ENCODE results near the gene SLIT3.

The SLIT3 gene

DNA sequence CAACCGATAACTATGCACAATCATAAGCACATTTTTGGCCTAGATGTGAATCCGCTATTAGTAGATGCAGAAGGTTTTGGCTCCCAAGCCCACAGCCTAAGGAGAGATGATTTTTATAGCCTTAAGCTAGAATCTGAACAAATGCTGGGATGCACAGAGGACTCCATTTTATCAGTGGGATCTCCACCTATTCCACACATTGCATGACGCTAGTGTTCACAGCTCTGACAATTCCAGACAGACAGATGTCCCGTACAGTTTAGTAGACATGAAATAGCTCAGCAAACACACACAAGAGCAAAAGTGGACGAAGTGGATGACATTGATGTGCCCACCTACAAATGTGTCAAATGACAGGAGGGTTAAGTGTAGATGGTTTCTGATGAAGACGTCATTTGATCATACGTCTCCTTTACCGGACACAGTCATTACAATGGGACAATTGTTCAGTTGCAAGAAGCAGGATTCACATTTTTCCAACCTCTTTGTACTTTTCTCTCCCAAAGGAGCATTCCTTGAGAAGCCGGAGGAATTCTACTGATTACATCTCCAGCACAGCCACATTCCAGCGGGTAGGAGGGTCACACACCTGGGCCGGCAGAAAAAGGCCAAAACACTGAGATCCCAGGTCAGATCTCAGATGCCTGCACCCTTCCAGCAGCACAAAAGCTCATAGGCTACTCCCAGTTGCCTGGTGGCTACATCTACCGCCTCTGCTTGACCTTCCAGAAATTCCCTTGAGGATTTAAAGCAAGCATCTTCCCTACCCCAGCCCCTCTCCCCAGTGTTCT lies 202.4 kb downstream of the SLIT3 start:
- no peak for DNase-seq

DNA sequence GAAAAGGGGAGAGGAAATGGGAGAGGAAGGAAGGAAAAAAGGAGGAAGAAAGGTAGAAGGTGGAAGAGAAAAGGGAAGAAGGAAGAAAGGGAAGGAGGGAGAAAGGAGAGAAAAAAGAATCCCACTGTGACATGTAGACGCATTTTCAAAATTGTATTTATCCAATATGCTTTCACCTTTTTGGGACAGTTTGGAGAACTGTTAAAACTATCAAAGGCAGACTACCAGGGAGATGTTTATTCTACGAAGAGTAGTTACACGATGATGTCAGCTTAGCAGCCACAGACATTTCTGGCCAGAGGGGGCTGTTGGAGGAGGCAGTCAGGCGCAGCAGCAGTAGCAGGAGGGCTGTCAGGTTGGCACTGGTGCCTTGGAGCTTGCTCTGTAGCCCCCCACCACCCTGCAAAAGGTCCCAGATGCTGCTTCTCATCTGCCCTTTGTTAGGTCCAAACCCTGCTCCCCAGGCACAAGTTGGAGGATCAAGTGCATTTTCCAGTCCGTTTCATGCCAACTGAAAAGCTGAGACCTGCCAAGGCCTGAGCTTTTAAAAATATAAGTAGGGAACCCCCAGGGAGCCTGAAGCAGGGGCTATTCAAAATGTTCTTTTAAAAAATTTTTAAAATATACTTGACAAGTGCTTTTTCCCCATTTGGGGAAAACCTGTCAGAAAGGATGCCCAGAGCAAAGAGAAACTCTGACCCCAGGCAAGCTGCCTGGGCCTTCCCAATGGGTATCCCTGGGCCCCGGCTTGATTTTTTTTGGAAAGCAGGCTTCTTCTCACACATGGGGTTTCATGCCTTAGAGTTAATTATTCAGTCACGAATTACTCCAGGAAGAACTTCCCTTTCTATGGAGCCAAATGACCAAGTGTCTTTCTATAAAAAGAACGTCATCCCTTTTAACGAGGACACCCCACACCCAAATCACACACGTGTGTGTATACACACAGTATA lies 203.3 kb downstream of the SLIT3 start:
- no peak for DNase-seq

- DNase-seq: no peak
These were observed 205.0 kb downstream of the SLIT3 start for GRCh38 chr5:169095976-169096375.

GRCh38 chr5:169095410-169095960 lies 205.5 kb downstream of the SLIT3 start:
- DNase-seq: no peak

DNA sequence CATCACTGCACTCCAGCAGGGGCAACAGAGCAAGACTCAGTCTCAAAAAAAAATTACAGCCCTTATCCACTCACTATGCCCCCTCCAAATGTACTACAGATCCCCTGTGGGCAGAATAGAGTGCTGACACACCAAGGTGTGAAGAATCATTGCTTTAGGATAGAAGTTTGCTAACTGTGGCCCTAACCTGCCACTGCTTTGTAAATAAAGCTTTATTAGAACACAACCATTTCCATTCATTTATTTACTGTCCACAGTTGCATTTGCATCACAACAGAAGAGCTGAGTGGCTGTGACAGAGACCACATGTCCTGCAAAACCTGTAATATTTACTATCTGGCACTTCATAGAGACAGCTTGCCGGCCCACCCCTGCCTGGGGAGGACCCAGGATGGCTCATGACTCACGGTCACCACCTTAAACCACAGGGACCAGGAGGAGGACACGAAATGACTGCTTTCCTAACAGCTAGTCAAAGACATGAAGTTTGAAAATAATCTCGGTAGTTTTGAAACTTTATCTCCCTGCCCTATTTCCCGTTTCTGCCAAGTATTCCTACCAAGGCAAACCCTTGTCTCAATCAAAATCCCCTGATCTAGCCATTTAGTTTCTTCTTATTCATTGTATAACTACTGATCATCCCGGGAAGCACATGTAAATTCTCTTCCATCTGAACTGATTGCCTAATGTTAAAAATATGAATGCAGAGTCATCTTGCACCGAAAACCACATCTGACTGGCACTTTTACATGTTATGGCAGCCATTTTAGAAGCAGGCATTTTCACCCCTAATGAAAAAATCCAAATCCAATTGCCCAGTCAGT lies 206.1 kb downstream of the SLIT3 start:
- no peak for DNase-seq

DNA sequence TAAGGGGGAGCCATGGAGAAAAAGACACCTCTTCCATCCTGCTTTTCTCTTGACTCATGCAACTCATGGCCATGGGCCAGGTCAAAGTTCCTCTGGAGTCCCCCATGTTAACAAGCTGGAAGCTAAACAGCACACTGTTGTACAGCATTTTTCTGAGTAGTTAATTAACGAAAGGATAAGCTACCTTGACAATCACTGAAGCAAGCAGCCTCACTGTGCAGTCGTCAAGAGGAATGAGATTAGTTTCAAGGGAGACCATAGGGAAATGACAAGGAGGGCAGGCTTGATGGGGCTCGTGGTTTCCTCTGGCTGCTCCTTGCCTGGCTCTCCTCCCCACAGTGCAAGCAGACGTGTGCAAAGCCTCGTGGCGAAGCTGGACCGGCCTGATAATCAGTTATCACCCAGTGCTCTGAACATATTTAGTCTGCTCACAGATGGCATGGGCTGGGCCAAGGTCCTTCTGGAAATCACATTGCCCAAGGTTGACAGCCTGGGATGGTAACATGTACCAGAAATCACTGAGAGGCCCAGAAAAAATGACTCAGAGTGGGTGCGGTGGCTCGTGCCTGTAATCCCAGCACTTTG lies 209.5 kb downstream of the SLIT3 start:
- DNase-seq: no peak

DNA sequence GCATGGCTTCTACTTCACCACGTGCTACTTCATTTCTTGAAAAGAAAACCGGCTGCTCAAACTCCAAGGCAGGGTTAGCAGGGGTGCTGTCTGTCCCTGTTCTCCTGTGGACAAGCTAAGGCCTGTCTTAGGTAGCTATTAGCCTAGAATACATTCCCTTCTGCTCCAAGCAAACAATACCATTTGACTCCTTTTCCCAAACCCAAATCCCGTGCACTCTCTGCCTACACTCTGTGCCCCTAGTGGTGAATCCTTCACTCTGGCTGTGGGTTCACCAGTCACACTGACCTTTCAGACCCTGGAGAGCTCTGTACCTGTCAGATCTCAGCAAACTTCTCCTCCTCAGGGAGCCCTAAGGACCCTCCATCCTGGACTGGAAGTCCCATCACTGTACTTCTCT lies 211.6 kb downstream of the SLIT3 start:
- DNase-seq: no peak

DNA sequence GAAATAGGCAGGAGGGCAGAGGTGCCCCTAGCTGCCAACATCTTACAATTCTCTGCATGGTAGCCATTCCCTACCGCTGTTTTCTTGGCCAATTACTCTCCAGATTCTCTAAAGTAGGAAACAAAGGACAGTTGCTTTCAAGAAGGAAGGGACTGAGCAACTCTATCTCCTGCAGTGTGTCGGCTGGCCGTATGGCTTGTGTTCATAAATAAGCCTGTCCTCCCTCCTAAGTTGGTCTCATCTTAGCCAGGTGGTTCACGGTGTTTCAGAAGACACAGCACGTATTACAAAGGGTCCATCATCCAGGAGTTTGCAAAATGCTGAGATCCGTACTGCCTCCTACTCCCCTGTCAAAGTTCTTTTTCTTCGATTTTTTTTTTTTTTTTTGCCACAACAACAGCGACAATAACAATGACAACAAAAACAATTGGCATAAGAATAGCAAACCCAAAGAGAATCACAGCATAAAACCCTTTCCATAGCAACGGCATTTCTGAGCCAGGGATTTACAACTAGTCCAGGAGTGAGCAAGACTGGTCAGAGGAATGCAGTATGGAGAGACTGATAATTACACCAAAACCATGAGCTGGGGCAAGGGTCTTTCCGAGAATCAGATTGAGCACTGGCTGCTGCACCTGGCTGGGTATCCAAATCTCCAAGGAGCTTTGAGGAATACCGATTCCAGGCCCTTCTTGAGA lies 212.8 kb downstream of the SLIT3 start:
- DNase-seq: no peak

GRCh38 chr5:169085636-169086035 lies 215.3 kb downstream of the SLIT3 start:
- DNase-seq: no peak

- DNase-seq: no peak
These were observed 215.7 kb downstream of the SLIT3 start for GRCh38 chr5:169085212-169085611.

- DNase-seq: no peak
These were observed 216.2 kb downstream of the SLIT3 start for GRCh38 chr5:169084775-169085174.

DNA sequence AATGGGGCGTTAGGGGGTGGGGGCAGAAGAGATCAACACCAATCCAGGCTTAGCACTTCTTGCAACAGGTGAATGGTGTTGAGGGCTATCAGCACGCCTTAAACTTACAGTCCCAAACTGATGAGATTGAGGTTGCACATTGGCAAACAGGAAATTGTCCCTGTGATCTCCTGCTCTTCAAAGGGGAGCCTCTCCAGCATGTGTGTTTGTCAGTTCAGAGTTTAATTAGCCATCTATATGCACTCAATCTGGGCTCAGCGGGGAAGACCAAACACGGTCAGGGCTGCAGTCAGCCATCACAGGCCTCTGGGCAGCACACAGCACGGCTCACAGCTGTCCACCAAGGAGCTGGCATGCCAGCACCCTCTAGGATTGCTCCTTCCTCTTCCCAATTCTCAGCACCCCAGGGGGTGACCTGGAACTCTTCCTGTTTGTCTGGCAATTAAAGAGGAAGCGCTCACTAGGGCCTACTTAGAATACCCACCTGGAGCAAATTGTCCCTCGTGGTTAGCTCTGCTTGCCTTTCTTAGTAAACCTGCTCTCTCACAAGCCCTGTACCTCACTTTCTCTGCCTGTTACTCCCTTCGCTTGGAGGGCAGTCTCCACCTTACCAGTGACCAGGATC lies 217.4 kb downstream of the SLIT3 start:
- DNase-seq: no peak

- no peak for DNase-seq
These were observed 219.8 kb downstream of the SLIT3 start for GRCh38 chr5:169081000-169081724.

DNA sequence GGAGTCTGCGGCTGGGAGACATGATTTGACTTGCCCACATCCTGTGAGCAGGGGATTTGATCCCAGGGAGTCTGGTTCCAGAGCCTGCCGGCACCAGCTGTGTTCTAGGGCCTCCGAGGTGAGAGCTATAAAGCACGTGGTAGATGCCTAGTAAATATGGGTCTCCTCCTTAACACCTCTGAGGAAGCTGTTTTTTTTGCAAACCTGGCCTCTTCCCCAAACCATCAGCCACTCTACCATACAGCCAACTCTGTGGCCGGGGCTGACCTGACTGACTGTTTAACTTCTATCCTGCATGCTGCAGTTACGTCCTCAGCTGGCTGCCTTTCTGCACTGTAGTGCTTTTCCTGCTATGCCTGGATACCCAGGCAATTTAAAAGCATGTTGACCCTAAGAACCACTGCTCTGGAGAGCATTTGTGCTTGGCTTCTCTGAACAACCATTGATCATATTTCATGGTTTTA lies 220.5 kb downstream of the SLIT3 start:
- DNase-seq: no peak

GRCh38 chr5:169079697-169080096 lies 221.2 kb downstream of the SLIT3 start:
- no peak for DNase-seq

DNA sequence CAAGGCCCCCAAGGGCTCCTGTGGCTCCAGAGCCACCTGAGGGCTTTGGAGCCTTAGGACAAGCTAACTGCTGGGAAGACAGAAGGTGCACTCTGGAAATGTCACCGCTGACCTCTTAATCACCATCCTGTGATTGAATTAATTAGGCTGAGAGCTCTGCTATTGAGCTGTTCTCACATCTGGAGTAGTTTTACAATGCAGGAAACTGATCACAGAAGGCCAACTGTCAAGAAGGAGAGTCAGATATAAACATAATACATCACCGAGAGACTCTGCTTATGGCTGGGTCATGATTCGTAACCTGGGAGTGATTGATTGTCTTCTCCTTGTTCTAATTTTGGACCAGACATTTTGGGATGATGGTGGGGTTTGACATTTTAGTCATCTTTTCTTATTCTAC lies 226.1 kb downstream of the SLIT3 start:
- DNase-seq: no peak

DNA sequence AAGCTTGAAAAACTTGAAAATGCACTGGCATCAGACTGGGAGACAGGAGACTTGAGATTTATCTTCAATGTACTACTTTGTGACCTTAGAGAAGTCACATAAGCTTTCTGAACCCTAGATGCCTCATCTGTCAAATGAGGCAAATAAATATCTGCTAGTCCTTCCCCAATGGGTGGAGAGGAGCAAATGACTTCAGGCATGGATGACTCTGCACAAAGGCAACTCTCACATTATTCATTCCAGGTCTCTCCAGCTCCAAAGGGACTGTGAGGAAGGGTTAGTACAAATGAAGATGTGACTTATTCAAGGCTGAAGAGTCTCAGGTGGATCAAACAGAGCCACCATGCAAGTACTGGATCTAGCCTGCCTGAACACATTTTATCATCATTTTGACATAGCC lies 228.7 kb downstream of the SLIT3 start:
- no peak for DNase-seq

- no peak for DNase-seq
These were observed 230.5 kb downstream of the SLIT3 start for GRCh38 chr5:169070413-169070812.

- no peak for DNase-seq
These were observed 233.2 kb downstream of the SLIT3 start for GRCh38 chr5:169067751-169068173.

- no peak for DNase-seq
These were observed 235.5 kb downstream of the SLIT3 start for GRCh38 chr5:169065400-169065799.

Data from GDM1 (cell line).